SIG-M5 (cell line): Measurements from ENCODE around the gene PDZD11.
"Not testable (repeated sequence)": the region's sequence is repeated elsewhere in the genome, so short reads cannot be mapped to it uniquely, and the experiment has no call there.

Source experiments
- DNase-seq: peaks from one replicate; lab custom pipeline; 2025; lab: John Stamatoyannopoulos, UW

Gene PDZD11

GRCh38 chrX:70257423-70258288 lies 32.1 kb downstream of the PDZD11 start:
- DNase-seq: no peak

GRCh38 chrX:70255452-70255851 lies 34.3 kb downstream of the PDZD11 start:
- DNase-seq: no peak

GRCh38 chrX:70254909-70255308 lies 34.8 kb downstream of the PDZD11 start:
- DNase-seq: no peak

- no peak for DNase-seq
Measured at GRCh38 chrX:70254063-70254400, 35.7 kb downstream of the PDZD11 start.

DNA sequence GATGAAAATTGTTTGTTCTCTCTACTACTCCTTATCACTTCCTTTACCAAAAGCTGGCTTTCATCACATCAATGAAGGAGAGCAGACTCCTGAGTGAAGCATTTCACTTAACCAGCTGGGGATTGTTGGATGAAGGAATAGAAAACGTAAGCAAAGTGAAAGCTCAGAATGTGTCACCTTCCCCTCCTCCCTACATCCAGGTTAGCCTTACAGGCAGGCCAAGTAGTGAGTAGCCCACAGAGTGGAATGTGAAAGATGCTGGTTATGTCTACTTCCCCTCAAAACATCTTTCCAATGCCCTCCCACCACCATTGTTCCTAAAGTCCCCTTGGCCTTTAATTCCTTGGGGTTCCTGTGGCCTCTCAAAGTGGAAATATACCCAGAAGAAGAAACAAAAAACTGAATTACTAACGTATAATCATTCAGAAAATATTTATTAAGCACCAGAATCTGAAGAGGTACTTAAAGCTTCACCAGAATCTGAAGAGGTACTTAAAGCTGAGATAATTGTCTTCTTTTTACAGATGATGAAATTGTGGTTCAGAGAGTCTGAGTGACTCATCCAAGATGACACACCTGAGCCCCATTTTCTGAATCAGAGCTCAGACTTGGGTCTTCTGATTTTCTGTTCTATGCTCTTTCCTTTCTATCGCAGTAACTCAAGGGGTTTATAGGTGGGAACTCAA lies 36.2 kb downstream of the PDZD11 start:
- no peak for DNase-seq

GRCh38 chrX:70252491-70252890 lies 37.2 kb downstream of the PDZD11 start:
- DNase-seq: no peak

DNA sequence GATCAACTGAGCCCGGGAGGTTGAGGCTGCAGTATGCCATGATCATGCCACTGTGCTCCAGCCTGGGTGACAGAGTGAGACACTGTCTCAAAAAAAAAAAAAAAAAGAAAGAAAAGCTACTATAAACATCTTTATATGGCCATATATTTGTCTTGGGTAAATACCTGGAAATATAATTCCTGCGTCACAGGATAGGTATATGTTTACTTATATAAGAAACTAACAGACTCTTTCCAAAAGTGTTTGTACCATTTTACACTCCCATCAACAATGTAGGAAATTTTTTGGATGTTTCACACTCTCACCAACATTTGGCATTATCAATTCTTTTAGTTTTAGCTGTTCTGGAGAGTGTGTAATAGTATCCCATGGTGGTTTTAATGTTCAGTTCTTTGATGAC lies 42.5 kb downstream of the PDZD11 start:
- no peak for DNase-seq

DNA sequence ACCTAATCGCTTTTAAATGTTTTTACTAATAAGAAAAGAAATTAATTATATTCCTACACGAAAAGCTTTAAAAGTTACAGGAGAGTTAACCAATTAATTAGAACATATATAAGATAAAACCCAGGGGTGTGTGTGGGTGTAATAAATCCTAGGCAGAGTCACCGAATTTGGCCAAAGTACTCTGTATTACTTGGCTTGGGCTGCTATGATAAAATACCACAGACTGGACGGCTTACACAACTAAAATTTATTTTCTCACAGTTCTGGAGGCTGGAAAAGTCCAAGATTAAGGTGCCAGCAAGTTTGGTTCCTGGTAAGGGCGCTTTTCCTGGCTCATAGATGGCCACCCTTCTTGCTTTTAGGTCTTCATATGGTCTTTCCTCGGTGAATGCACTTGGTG lies 44.8 kb downstream of the PDZD11 start:
- no peak for DNase-seq

DNA sequence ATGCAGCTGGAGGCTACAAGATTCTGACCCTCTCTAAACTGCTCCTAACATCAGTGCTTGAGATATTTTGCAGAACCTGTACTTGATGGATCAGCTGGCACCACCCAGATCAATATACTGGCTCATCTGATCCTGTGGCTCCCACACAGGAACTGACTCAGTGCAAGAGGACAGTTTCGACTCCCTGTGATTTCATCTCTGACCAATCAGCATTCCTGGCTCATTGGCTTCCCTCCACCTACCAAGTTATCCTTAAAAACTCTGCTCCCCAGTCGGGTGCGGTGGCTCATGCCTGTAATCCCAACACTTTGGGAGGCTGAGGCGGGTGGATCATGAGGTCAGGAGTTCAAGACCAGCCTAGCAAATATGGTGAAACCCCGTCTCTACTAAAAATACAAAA lies 46.1 kb downstream of the PDZD11 start:
- not testable (repeated sequence) for DNase-seq

- no peak for DNase-seq
Measured at GRCh38 chrX:70241501-70241900, 48.2 kb downstream of the PDZD11 start.

GRCh38 chrX:70240751-70241150 lies 49.0 kb downstream of the PDZD11 start:
- DNase-seq: no peak
